Osteoblast (primary cell): ENCODE measurements around the gene ISOC2. TPM values are rescaled to one million over a fixed set of nuclear protein-coding genes. Genes with fewer than 3 reads are reported as not detected.

Source experiments
- DNase-seq: peaks from one replicate; pipeline ENCODE4 v3.0.0; 2011; ENCODE audit warnings: low spot score, mixed read lengths; ENCODE audit not compliant: insufficient read length; ENCODE audit errors: missing footprints
- H2AFZ ChIP-seq: 2 replicates; pipeline ENCODE4 v1.6.0; 2011; ENCODE audit warnings: mild to moderate bottlenecking, low read length
- H3K27ac ChIP-seq: 2 replicates; pipeline ENCODE4 v1.5.1; 2011; ENCODE audit warnings: mild to moderate bottlenecking, low read depth, low read length, moderate library complexity
- H3K27me3 ChIP-seq: 2 replicates; pipeline ENCODE4 v1.6.0; 2012; ENCODE audit warnings: mild to moderate bottlenecking, control low read depth, inconsistent platforms, low read length, moderate library complexity; ENCODE audit not compliant: insufficient read depth
- H3K36me3 ChIP-seq: 2 replicates; pipeline ENCODE4 v1.5.1; 2011; ENCODE audit warnings: mild to moderate bottlenecking, low read length, control low read depth, moderate library complexity; ENCODE audit not compliant: insufficient read depth
- H3K4me1 ChIP-seq: 2 replicates; pipeline ENCODE4 v1.5.1; 2011; ENCODE audit warnings: mild to moderate bottlenecking, low read length, control low read depth, moderate library complexity; ENCODE audit not compliant: insufficient read depth
- H3K4me2 ChIP-seq: 2 replicates; pipeline ENCODE4 v1.6.0; 2011; ENCODE audit warnings: mild to moderate bottlenecking, low read length; ENCODE audit not compliant: insufficient read depth
- H3K4me3 ChIP-seq: fragments of 200-600 bp; sonication (generic); 3 replicates; pipeline ENCODE4 v1.5.1; 2012; ENCODE audit warnings: mild to moderate bottlenecking, low read length, inconsistent platforms; ENCODE audit not compliant: insufficient read depth
- H3K79me2 ChIP-seq: 2 replicates; pipeline ENCODE4 v1.6.0; 2012; ENCODE audit warnings: mild to moderate bottlenecking, low read length, control low read depth, inconsistent platforms; ENCODE audit not compliant: insufficient read depth
- H3K9me3 ChIP-seq: 2 replicates; pipeline ENCODE4 v1.5.1; 2011; ENCODE audit warnings: low read depth, low read length, control low read depth
- H4K20me1 ChIP-seq: 2 replicates; pipeline ENCODE4 v1.6.0; 2012; ENCODE audit warnings: mild to moderate bottlenecking, low read length, control low read depth; ENCODE audit not compliant: insufficient read depth
- total RNA-seq: library from RNA; depleted of rRNA; stranded (reverse); fragments of >200 nt; gene quantifications from 2 replicates; pipeline ENCODE4 v1.2.3, GENCODE V29; 2012
- TF ChIP-seq, protein P1 (sequence below): IDR thresholded peaks from 2 replicates; pipeline ENCODE4 v1.5.1; 2011; ENCODE audit warnings: mild to moderate bottlenecking, low read depth, low read length, moderate library complexity; ENCODE audit errors: extremely low read depth

ISOC2 gene
- total RNA-seq, 1 donor, result 65.1 TPM

DNA sequence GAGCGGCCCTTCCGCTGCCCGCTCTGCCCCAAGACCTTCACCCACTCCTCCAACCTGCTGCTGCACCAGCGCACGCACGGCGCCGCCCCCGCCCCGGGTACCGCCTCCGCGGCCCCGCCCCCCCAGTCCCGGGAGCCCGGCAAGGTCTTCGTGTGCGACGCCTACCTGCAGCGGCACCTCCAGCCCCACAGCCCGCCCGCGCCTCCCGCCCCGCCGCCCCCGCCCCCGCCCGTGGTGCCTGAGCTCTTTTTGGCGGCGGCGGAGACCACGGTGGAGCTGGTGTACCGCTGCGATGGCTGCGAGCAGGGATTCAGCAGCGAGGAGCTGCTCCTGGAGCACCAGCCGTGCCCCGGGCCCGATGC lies 20.3 kb upstream of the ISOC2 start:
- DNase-seq, result no peak
- no peak overlapping the region for H2AFZ ChIP-seq
- no peaks in the 10 kb centered on the region for H3K27me3 ChIP-seq
- H3K4me3 ChIP-seq, result no peak overlapping the region
- H3K4me2 ChIP-seq, result no peak overlapping the region
- peaks cover 25% of the 10 kb centered on the region for H3K4me1 ChIP-seq
- H4K20me1 ChIP-seq, result no peaks in the 10 kb centered on the region
- H3K27ac ChIP-seq, result no peak overlapping the region
- no peaks in the 10 kb centered on the region for H3K9me3 ChIP-seq
- H3K36me3 ChIP-seq, result peaks cover 7% of the 10 kb centered on the region
- TF ChIP-seq, protein P1, sequence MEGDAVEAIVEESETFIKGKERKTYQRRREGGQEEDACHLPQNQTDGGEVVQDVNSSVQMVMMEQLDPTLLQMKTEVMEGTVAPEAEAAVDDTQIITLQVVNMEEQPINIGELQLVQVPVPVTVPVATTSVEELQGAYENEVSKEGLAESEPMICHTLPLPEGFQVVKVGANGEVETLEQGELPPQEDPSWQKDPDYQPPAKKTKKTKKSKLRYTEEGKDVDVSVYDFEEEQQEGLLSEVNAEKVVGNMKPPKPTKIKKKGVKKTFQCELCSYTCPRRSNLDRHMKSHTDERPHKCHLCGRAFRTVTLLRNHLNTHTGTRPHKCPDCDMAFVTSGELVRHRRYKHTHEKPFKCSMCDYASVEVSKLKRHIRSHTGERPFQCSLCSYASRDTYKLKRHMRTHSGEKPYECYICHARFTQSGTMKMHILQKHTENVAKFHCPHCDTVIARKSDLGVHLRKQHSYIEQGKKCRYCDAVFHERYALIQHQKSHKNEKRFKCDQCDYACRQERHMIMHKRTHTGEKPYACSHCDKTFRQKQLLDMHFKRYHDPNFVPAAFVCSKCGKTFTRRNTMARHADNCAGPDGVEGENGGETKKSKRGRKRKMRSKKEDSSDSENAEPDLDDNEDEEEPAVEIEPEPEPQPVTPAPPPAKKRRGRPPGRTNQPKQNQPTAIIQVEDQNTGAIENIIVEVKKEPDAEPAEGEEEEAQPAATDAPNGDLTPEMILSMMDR, result no peak
- H3K79me2 ChIP-seq, result peaks cover 47% of the 10 kb centered on the region

DNA sequence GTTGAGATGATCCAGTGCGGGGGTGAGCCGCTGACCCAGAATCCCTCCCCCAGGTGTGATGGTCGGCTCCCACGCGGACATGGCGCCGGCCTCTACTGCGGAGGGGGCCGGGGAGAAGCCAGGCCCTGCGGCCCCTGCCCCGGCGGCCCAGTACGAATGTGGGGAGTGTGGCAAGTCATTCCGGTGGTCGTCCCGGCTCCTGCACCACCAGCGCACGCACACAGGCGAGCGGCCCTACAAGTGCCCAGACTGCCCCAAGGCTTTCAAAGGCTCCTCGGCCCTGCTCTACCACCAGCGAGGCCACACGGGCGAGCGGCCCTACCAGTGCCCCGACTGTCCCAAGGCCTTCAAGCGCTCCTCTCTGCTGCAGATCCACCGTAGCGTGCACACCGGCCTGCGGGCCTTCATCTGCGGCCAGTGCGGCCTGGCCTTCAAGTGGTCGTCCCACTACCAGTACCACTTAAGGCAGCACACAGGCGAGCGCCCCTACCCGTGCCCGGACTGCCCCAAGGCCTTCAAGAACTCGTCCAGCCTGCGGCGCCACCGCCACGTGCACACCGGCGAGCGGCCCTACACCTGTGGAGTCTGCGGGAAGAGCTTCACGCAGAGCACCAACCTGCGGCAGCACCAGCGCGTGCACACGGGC lies 19.8 kb upstream of the ISOC2 start:
- Histone ChIP-seq H3K79me2 (peaks cover 47% of the 10 kb centered on the region), H3K4me2 (no peak overlapping the region), H3K36me3 (peaks cover 7% of the 10 kb centered on the region), H2AFZ (no peak overlapping the region), H3K27ac (no peak overlapping the region), H3K27me3 (no peaks in the 10 kb centered on the region), H4K20me1 (no peaks in the 10 kb centered on the region), H3K4me3 (no peak overlapping the region), H3K9me3 (no peaks in the 10 kb centered on the region), H3K4me1 (peaks cover 20% of the 10 kb centered on the region)
- DNase-seq, result no peak
- TF ChIP-seq, protein P1, result no peak

DNA sequence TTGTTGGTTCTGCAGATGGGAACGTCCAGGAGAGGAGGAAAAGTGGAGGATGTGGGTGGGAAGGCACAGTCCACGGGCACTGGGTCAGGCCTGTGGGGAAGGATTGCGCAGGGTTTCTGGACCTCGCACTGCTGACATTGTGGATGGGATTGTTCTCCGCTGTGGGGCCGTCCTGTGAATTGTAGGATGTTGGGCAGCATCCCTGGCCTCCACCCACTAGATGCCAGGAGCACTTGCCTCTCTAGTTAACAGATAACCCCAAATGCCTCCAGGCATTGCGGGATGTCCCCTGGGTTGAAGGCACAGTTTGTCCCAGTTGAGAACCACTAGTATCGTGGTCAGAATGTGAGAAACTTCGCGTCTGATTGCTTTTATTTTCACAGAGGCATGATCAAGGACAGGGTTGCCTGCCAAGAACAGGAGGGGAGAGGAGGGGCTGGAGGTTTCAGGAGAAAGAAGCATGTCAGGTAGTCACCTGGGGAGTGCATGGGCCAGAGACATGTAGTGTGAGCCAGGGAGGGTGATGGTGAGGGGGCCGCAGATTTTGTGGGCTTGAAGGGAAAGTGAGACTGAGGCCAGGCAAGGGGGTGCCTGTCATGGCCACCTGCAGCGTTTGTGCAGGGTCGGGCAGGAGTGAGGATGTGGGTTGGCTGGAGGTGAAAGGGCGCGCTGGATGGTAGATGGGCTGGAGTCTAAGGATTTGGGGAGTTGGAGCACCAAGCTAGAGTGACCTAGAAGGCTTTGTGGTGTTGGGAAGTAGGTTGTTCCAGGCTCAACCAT lies 18.2 kb upstream of the ISOC2 start:
- H3K9me3 ChIP-seq, result no peaks in the 10 kb centered on the region
- peaks cover 7% of the 10 kb centered on the region for H3K36me3 ChIP-seq
- H3K27ac ChIP-seq, result no peak overlapping the region
- TF ChIP-seq, protein P1, result no peak
- no peak overlapping the region for H3K4me3 ChIP-seq
- peaks cover 34% of the 10 kb centered on the region for H3K79me2 ChIP-seq
- DNase-seq, result no peak
- no peaks in the 10 kb centered on the region for H4K20me1 ChIP-seq
- H3K4me2 ChIP-seq, result no peak overlapping the region
- H3K4me1 ChIP-seq, result peaks cover 19% of the 10 kb centered on the region
- H2AFZ ChIP-seq, result no peak overlapping the region
- H3K27me3 ChIP-seq, result no peaks in the 10 kb centered on the region

DNA sequence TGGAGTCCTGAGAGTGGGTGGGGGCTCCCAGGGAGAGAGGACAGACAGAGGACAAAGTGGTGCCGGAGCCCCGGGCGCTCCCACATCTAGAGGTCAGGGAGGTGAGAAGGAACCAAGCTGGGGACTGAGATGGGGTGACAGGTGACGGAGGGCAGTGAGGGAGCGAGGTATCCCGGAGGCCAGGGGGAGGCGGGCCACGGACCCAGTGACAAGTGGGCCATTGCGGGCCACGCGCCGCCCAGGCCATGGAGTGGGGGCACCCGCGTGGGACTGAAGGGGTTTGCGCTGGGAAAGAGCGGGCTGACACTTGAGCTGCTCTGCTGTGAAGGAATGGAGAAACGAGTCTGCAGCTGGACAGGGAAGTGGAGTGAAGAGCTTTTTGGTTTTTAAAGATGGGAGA lies 17.6 kb upstream of the ISOC2 start:
- Histone ChIP-seq H3K4me3 (no peak overlapping the region), H3K9me3 (no peaks in the 10 kb centered on the region), H4K20me1 (no peaks in the 10 kb centered on the region), H3K27ac (no peak overlapping the region), H2AFZ (no peak overlapping the region), H3K4me2 (no peak overlapping the region), H3K79me2 (peaks cover 29% of the 10 kb centered on the region), H3K4me1 (peaks cover 19% of the 10 kb centered on the region), H3K27me3 (no peaks in the 10 kb centered on the region), H3K36me3 (peaks cover 7% of the 10 kb centered on the region)
- TF ChIP-seq, protein P1, result no peak
- no peak for DNase-seq
